GM21515 (cell line): ENCODE data around the gene ZNF597.
"Not testable (repeated sequence)": the region's sequence is repeated elsewhere in the genome, so short reads cannot be mapped to it uniquely, and the experiment has no call there.

Experiments
- ATAC-seq: cut with Tn5 transposase; IDR thresholded peaks from one replicate; pipeline ENCODE4 v1.9.1; 2021; ENCODE audit not compliant: unreplicated experiment

The ZNF597 gene

DNA sequence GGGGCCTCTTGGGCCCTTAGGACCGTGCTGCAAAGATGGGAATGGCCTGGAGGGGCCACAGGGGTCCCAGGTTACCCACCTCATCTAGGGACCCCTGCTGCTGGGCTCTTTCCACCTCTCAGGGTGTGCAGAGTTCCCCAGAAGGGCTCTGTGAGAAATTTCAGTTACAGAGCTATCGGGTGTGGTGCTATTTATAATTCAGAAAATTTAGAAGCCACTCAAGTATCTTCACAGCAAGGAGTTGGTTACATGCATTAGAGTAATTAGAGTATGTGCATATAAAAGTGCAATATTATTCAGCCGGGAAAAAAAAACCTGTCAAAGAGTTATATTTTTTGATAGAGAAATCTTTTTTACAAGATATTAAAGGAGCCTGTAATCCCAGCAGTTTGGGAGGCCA lies 33.1 kb upstream of the ZNF597 start:
- no peak for ATAC-seq

DNA sequence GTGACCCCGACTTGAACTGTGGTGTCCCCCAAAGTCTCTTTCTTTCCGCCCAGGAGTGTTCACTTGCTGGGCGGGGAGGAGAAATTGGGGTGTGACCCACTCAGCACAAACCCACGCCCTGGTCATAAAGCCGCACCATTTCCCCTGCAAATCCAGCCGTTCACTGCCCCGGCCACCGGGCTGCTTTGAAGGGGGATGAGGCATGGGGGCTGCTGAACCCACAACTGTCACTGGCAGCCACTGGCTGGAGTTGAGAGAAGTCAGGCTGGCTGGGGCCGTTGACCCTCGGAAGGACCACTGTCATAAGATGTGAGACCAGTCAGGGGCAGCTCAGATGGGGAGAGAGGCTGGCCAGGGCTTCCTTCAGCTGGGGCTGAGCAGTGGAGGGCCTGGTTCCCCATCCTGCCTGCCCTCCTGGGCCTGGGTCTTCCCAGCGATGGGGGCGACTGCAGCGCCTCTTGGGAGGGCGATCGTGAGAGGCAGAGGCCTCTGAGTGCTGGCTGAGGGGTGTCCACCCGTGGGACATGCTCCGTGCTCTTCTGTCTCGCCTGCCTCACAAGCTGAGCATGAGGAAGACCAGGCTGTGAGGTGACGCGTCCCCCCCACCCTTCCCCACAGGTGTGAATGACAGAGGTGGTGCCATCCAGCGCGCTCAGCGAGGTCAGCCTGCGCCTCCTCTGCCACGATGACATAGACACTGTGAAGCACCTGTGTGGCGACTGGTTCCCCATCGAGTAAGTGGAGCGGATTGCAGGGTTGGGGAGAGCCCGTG lies 32.5 kb upstream of the ZNF597 start:
- no peak for ATAC-seq

GRCh38 chr16:3474870-3475269 lies 31.6 kb upstream of the ZNF597 start:
- not testable (repeated sequence) for ATAC-seq

DNA sequence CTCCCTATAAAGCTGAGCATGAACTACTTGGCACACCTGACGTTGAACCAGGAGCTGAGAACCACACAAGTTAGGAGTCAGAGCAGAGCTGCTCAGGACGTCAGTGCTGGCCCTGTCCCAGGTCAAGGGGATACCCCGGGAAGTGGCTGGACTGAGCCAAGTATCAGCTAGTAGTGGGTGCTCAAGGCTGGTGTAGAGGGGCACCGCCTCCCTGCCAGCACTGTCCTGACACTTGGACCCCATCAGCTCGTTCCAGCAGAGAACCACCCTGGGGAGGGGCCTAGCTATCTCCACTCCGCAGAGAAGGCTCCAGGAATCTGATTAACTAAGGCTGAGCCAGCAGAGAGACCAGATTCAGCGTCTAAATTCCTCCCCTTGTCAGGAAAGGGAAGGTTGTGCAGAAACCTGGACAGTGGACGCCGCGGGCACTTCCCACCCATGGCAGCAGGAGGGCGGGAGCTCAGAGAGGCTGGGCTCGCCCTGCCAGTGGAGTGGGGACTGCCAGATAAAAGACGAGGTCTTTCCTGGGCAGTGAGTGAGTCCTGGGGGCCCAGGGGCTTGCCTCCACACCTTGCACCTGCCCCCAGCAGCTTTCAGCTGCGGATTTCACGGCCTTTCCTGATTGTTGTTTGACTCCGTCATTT lies 31.0 kb upstream of the ZNF597 start:
- no peak for ATAC-seq

GRCh38 chr16:3473596-3473943 lies 30.3 kb upstream of the ZNF597 start:
- not testable (repeated sequence) for ATAC-seq

DNA sequence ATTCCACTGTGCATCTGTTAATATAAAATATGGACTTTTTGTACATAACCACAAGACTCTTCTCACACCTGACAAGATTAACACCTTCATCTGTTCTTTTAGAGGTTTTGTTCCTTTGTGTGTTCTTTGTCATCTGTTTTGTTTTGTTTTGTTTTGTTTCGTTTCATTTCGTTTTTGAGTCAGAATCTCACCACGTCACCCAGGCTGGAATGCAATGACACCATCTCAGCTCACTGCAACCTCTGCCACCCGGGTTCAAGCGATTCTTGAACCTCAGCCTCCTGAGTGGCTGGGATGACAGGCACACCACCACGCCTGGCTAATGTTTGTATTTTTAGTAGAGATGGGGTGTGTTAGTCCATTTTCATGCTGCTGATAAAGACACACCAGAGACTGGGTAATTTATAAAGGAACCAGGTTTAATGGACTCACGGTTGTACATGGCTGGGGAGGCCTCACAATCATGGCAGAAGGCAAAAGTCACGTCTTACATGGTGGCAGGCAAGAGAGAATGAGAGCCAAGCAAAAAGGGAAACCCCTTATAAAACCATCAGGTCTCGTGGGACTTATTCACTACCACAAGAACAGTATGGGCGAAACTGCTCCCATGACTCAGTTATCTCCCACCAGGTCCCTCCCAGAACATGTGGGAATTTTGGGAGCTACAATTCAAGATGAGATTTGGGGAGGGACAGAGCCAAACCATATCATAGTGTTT lies 29.7 kb upstream of the ZNF597 start:
- no peak for ATAC-seq

GRCh38 chr16:3471518-3472176 lies 28.3 kb upstream of the ZNF597 start:
- no peak for ATAC-seq

GRCh38 chr16:3470723-3471122 lies 27.4 kb upstream of the ZNF597 start:
- ATAC-seq, result no peak

- no peak for ATAC-seq
Measured at GRCh38 chr16:3469736-3470135, 26.4 kb upstream of the ZNF597 start.

DNA sequence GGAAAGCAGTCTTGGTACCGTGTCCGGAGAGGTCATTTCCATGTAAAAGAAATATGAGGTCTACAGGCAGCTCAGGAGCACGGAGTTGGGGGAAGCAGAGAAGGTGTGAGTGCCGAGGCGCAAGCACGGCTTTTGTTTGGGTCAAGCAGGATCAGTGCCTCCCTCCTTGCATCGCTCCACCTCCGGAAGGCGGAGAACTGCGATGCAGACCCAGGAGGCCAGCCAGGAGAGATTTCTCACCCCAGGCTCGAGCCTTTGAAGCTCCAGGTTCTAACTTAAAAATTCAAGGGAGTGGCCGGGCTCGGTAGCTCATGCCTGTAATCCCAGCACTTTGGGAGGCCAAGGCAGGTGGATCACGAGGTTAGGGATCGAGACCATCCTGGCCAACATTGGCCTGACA lies 25.2 kb upstream of the ZNF597 start:
- ATAC-seq, result no peak

- no peak for ATAC-seq
Measured at GRCh38 chr16:3467921-3468320, 24.6 kb upstream of the ZNF597 start.

GRCh38 chr16:3467182-3467581 lies 23.9 kb upstream of the ZNF597 start:
- no peak for ATAC-seq

GRCh38 chr16:3465911-3466584 lies 22.7 kb upstream of the ZNF597 start:
- no peak for ATAC-seq

DNA sequence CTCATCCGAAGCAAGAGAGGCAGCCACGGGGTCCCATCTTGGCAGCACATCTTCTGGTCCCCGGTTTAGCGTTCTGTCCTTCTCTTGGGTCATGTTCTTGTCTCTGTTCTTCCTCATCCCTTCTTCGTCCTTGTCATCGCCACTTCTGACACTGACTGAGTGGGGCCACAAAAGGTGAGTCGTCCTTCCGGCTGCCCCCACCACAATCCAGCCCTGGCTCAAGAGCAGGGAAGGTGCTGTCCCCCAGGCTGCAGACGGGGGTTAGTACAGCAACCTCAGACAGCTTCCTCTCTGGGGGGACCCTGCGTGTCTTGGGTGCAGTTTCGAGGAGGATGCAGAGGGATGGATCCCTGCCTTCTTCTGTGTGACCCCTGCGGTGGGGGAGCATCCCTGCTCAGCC lies 22.0 kb upstream of the ZNF597 start:
- ATAC-seq, result no peak

DNA sequence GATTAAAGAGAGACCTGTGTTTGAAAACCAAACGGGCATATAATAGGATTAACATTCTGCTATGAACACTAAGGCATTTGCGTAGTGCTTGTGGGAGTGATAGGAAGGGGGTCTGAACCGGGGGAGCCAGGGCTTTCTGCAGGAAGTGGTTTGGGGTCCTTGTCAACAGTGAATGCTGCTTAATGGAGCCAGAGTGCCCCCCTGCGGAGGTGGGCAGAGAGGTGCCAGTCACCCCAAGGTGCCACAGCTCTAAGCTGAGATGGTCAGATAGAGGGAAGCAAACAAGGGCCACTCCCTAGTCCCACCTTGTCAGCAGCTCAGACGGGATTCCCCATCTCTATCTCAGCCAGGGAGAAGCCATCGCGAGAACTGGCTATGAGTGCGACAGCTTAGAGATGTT lies 17.8 kb upstream of the ZNF597 start:
- ATAC-seq, result no peak

DNA sequence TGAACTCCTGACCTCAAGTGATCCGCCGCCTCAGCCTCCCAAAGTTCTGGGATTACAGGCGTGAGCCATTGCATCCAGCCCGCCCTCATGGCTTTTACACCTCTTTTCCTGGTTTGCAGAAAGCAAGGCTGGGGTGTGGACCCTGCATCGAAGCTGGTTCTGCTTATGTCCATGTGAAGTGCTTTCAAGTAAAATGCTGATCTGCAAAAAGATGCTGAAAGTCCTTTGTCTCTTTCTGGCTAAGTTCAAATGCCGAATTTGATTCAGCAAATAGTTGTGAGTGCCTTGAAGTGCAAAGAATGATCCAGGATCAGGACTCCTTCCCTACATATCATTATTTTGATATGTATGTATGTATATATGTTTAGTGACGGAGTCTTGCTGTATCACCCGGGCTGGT lies 17.3 kb upstream of the ZNF597 start:
- ATAC-seq, result no peak

DNA sequence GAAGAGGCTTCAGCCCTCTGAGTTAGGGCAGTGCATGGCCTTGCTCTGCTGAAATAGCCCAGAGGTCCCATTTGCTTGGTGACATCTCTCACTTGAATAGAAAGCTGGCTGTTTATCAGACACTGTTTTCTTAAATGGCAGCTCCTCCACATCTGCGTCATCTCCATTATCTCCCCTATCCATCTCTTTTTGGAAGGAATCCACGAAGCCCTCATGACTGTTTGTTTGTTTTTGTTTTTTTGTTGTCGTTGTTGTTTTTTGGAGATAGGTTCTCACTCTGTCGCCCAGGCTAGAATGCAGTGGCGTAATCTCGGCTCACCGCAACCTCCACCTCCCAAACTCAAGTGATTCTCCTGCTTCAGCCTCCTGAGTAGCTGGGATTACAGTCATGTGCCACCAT lies 16.8 kb upstream of the ZNF597 start:
- no peak for ATAC-seq

GRCh38 chr16:3459401-3460090 lies 16.2 kb upstream of the ZNF597 start:
- ATAC-seq, result no peak

DNA sequence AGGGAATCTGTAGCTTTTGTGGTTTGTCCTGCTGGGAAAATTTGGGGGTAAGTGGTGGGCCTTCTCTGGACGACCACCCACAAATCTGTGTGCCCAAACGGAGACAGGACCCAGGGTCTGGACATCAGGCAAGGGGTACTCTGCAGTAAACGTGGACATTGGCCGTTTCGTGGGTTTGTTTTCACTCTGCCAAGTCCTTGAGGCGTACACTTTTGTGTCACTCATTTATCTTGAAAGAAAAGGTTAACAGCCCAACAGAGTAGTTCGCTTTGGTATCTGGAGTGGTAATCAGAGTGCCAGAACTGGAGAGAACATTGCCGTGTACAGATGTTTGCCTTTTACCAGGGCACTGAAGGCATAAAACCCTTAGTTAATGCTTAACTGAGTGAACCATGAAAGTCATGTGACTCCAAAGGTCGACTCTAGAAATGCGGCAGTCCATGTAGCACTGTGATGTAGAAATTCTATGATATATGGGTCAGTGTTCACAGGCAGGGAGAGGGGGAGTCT lies 15.6 kb upstream of the ZNF597 start:
- ATAC-seq, result no peak

DNA sequence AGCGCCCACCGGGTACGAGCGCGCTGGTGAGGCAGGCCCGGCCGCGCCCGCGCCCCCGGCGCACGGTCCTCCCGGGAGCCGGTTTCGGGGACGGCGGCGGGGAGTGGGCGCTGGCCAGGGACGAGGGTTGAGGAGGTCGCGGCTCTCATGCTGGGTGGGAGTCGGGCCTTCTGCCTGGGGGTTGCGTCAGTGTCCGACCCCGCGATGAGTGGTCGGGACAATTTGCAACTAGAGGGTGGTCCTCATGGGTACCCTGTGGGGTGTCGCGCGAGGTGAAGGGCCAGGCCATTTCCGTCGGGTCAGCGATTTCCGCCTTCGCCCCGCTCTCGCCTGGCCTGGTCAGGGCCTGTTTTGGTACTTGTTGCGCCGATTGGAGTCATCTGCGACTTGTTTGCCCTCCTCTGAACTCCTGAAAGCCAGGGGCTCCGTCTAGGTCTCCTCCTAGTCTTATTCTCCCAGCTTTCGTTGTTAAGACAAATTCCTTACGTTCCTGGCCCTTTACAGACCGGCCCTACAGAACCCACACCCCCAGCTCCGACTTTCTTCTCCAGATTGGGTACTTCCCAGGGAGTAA lies 15.1 kb upstream of the ZNF597 start:
- ATAC-seq, result peak; percentile 21
